Upper lobe of left lung (tissue), 4 donors: ENCODE data around the gene GRIN2A.

ENCODE experiments used
- EP300 ChIP-seq, 4 donors: sonication (generic); formaldehyde crosslinking; IDR thresholded peaks; one replicate each; pipeline ENCODE4 v1.5.1; 2017; ENCODE audit warnings: antibody characterized with exemption in 4 of 4, control low read depth in 2 of 4
- POLR2A ChIP-seq, 4 donors: fragments of 450-650 bp; IDR thresholded peaks; one replicate each; pipeline ENCODE4 v1.5.1; 2016 to 2017; ENCODE audit warnings: antibody characterized with exemption in 4 of 4, mild to moderate bottlenecking in 2 of 4

DNA sequence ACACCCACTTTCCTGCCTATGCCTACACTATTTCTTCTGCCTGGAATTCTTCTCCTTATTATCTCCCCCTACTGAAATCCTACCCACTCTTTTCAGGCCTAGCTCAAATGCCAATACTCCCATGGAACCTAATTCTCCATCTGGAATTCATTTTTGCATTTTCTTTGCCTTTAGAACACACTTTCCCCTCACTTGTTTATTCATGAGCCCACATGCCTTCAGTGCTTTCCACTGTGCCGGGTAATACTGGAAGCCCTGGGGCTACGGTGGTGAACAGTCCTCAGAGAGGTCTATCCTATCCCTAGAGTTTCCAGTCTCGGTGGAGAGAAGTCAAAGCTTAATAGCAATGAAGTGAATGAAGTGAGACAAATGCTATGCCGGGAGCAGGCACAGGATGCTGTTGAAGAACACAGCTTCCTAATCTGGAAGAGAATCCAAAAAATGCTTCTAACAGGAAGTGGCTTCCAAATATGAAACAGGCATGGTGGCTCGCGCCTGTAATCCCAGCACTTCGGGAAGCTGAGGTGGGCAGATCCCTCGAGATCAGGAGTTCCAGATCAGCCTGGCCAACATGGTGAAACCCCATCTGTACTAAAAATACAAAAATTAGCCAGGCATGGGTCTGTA is 322.4 kb downstream of the GRIN2A start:
- TF ChIP-seq EP300 (IDR thresholded peaks at IDR 0.05) (no peak), POLR2A (IDR thresholded peaks at IDR 0.05) (no peak)
